T-helper 2 cell treated with Interferon-gamma antibody and Interleukin-4, amounts not matched to agents 5 μg/mL and 100 μg/mL, for 36 hours (primary cell): Measurements from ENCODE around the gene NCOR2.

Experiments
- DNase-seq: peaks from one replicate; pipeline ENCODE4 v3.0.0; 2021; ENCODE audit warnings: low spot score
- H3K27ac Mint-ChIP-seq: one replicate; pipeline ENCODE4 v1.8.0; 2021; ENCODE audit warnings: mild to moderate bottlenecking, mixed read lengths
- H3K27me3 Mint-ChIP-seq: one replicate; pipeline ENCODE4 v1.8.0; 2021; ENCODE audit warnings: low read depth, mixed read lengths
- H3K36me3 Mint-ChIP-seq: one replicate; pipeline ENCODE4 v1.8.0; 2021; ENCODE audit warnings: low read depth, mixed read lengths
- H3K4me1 Mint-ChIP-seq: one replicate; pipeline ENCODE4 v1.8.0; 2021; ENCODE audit warnings: low read depth, mixed read lengths
- H3K4me3 Mint-ChIP-seq: one replicate; pipeline ENCODE4 v1.8.0; 2022; ENCODE audit warnings: mild to moderate bottlenecking, moderate library complexity, mixed read lengths
- H3K9me3 Mint-ChIP-seq: one replicate; pipeline ENCODE4 v1.8.0; 2021; ENCODE audit warnings: mixed read lengths

NCOR2 gene

DNA sequence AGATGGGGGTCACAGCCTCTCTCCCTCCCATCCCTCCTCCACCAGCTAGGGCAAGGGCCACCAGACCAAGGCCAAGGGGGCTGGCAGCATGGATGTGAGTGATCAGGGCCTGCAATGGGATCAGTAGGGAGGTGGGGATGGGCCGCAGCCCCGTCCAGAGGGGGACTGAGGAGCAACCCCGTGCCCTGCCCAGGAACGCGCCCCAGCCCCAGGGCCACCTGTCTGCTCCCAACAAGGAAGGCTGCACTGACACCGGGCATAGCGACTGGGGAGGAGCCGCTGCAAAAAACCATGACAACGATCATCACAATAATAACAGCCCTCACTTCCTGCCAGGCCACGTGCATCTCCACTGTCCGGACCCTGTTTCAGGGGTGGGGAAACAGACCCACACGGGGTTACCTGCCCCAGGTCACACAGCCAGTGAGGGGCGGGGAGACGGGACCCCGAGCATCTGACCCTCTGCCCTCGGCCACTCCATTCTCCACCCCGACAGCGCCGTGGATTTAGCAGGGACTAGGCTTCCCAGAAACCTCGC, 24.3 kb downstream of the NCOR2 start:
- H3K9me3 Mint-ChIP-seq, result no peaks in the 10 kb centered on the region
- no peaks in the 10 kb centered on the region for H3K27me3 Mint-ChIP-seq
- no peak for DNase-seq
- peaks cover 26% of the 10 kb centered on the region for H3K4me1 Mint-ChIP-seq
- H3K4me3 Mint-ChIP-seq, result no peak overlapping the region
- H3K36me3 Mint-ChIP-seq, result no peaks in the 10 kb centered on the region
- no peak overlapping the region for H3K27ac Mint-ChIP-seq

DNA sequence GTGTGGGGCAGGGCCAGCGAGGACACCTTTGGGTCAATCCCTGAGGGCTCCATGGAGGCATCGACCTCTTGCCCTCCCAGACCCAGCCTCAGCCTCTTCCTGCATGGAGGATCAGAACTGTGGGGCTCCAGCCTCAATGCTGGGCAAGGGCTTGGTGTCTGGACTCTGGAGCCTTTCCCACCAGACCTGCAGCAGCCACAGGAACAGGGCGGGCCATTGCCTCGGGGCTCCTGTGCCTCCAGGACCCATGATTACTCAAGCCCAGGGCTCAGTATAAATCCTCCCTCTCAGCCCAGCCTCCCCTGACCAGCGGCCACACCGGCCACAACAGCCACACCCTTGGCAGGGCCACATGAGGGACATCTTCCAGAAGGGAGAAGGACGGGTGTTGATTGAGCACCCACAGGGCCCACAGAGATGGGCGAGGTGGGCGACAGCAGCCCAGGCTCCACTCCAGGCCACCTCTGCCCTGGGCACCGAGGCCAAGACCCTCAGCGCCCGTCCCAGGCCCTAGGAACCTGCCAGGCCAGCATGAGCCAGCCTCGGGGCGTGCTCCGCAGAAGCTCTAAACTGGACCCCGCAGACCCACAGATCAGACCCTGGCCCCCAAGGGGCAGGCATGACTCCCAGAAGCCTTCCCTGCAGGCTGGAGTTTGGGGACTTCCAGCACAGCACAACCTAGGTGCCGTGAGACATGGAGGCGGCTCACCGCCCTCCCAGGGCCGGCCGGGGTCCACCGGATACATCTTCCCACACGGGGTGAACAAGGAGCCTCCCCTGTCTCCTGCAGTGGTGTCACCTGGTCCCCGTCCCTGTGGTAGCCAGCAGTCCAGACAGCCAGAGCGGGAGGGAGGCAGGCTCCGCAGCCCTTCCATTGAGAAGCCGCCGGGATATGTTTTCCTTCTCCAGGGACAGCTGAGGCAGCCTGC, 25.1 kb downstream of the NCOR2 start:
- no peak for DNase-seq
- Mint-ChIP-seq H3K4me3 (no peak overlapping the region), H3K9me3 (no peaks in the 10 kb centered on the region), H3K27me3 (no peaks in the 10 kb centered on the region), H3K36me3 (no peaks in the 10 kb centered on the region), H3K4me1 (peaks cover 24% of the 10 kb centered on the region), H3K27ac (no peak overlapping the region)

DNA sequence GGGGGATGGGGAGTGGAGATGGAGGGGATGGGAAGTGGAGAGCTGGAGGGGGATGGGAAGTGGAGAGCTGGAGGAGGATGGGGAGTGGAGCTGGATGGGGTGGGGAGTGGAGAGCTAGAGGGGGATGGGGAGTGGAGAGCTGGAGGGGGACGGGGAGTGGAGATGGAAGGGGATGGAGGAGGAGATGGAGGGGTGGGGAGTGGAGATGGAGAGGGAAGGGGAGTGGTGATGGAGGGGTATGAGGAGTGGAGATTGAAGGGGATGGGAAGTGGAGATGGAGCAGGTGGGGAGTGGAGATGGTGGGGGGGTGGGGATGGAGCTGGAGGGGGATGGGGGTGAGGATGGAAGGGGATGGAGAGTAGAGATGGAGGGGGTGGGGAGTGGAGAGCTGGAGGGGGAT, 26.1 kb downstream of the NCOR2 start:
- DNase-seq, result no peak
- H3K4me3 Mint-ChIP-seq, result no peak overlapping the region
- no peaks in the 10 kb centered on the region for H3K9me3 Mint-ChIP-seq
- no peaks in the 10 kb centered on the region for H3K27me3 Mint-ChIP-seq
- H3K4me1 Mint-ChIP-seq, result peaks cover 21% of the 10 kb centered on the region
- H3K27ac Mint-ChIP-seq, result no peak overlapping the region
- H3K36me3 Mint-ChIP-seq, result no peaks in the 10 kb centered on the region

DNA sequence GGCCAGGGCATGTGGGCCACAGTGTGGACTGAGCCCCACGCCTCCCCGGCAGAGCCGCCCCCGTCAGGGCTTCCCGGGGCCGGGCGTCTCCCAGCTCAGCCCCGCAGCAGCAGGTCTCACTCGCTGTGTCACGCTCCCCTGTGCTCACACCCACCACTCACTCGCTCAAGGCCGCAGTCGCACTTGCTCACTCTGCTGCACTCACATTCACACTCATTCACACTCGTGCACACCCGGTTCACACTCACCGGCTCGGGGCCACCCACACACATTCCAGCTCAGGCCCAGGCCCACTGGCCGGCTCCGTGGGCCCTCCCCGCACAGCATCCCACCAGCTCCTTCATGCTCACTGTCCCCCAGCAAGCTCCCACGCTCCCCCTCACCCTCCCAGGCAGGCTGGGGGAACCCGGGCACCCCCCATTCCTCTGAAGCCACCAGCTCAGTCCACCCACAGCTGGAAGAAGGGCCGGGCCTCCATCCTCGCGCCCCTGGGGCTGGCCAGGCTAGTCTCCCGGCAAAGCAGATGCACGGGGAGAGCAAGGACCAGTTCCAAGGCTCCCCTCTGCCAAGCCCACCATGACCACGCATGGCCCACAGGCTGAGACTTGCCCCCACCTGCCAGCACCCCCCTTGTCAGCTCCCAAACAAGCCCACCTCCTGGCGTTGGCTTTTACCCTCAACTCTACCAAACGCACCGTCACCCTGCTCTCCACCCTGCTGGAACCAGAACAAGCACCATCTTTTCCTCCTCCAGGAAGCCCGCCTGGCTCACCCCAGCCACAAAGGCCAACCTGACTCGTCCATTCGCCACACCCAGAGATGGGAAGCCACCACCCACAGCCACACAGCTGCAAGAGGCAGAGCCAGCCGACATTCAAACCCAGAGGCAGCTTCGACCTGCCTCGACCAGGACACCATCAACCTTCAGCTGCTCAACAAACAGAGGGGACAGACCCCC, 28.0 kb downstream of the NCOR2 start:
- Mint-ChIP-seq H3K4me3 (no peak overlapping the region), H3K27ac (peak overlapping the region; percentile 31), H3K36me3 (no peaks in the 10 kb centered on the region), H3K4me1 (peaks cover 9% of the 10 kb centered on the region), H3K27me3 (no peaks in the 10 kb centered on the region), H3K9me3 (no peaks in the 10 kb centered on the region)
- no peak for DNase-seq

DNA sequence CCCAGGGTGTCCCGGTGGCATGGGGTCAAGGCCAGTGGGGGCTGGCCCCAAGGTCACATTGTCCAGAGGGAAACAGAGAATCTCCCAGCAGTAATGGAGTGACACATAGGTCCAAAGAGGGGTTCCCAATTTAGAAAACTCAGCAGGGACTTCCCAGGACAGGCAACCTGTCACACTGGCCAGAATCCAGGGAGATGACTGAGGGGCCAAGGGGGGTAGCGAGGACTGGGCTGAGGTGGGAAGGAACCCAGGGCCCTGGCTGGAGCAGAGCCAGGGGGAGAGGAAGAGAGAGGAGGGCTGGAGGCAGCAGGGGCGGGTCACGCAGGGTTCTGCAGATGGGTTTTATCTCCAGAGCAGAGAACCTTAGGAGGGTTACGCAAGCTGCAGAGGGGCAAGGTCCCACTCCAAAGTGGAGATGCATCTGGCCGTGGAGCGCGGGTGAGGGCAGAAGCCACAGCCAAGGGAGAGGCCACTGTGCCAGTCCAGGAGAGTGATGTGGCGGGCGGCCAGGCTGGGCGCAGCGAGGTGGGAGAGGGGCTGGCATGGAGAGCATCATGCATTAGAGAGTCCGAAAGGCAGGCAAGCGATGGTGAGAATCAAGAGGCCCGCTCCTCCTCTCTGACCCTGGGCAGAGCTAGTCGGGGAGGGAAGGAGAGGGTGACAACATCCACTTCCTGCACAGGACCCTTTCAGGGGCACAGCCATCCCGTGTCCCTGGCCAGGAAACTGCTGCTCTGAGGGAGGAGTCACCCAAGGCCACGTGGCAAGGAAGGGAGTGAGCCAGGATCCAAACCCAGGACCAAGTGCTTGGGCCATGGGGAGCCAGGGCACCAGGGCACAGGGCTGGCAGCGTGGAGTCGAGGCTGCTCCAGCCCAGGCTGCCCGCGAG, 29.0 kb downstream of the NCOR2 start:
- Mint-ChIP-seq H3K36me3 (no peaks in the 10 kb centered on the region), H3K4me1 (peaks cover 9% of the 10 kb centered on the region), H3K27ac (peak overlapping the region; percentile 3), H3K27me3 (no peaks in the 10 kb centered on the region), H3K9me3 (no peaks in the 10 kb centered on the region), H3K4me3 (no peak overlapping the region)
- DNase-seq, result no peak

DNA sequence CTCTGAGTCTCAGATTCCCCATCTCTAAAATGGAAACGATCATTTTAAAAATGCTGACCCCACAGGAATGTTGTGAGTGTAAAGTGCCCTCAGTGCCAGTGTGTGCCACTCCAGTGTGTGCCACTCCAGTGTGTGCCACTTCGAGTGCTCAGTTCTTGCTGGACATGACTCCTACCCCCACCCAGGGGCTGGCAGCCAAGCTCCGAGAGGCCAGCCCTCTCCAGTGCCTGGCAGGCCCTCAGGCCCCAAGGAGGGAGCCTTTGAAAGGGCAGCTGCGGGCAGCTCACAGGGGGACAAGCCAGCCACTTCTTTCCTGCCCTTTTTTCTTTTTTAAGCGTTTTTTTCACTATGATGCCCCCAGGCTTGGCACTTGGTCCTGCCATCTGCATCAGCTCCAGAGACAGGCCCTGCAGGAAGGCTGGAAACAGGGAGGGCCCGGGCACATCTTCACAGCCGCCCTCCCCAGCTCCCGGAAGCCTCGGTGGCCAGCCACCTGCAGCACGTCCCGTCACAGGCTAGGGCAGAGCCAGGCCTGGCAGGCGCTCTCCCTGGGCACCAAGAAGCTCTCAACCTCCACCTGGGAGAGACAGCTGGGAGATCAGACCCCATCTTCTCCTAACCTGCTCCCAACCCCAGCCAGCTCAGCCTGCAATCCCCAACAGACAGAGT, 29.8 kb downstream of the NCOR2 start:
- Mint-ChIP-seq H3K27me3 (no peaks in the 10 kb centered on the region), H3K27ac (no peak overlapping the region), H3K36me3 (no peaks in the 10 kb centered on the region), H3K9me3 (no peaks in the 10 kb centered on the region), H3K4me1 (peaks cover 9% of the 10 kb centered on the region), H3K4me3 (no peak overlapping the region)
- no peak for DNase-seq

DNA sequence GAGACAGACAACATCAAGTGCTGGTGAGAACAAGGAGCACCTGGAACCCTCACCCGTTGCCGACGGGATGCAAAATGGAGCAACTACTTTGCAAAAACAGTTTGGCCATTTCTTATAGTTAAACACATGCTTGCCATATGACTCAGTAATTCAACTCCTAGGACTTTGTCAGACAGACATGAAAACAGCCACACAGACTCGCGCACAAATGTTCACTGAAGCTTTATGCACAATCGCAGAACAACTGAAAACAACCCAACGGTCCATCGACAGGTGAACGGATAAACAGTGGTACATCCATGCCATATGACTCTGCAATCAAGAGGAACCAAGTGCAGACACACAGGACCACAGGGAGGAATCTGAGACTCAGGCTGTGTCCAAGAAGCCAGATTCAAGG, 30.8 kb downstream of the NCOR2 start:
- Mint-ChIP-seq H3K4me3 (no peak overlapping the region), H3K27me3 (no peaks in the 10 kb centered on the region), H3K9me3 (no peaks in the 10 kb centered on the region), H3K27ac (no peak overlapping the region), H3K36me3 (no peaks in the 10 kb centered on the region), H3K4me1 (peaks cover 9% of the 10 kb centered on the region)
- DNase-seq, result no peak

DNA sequence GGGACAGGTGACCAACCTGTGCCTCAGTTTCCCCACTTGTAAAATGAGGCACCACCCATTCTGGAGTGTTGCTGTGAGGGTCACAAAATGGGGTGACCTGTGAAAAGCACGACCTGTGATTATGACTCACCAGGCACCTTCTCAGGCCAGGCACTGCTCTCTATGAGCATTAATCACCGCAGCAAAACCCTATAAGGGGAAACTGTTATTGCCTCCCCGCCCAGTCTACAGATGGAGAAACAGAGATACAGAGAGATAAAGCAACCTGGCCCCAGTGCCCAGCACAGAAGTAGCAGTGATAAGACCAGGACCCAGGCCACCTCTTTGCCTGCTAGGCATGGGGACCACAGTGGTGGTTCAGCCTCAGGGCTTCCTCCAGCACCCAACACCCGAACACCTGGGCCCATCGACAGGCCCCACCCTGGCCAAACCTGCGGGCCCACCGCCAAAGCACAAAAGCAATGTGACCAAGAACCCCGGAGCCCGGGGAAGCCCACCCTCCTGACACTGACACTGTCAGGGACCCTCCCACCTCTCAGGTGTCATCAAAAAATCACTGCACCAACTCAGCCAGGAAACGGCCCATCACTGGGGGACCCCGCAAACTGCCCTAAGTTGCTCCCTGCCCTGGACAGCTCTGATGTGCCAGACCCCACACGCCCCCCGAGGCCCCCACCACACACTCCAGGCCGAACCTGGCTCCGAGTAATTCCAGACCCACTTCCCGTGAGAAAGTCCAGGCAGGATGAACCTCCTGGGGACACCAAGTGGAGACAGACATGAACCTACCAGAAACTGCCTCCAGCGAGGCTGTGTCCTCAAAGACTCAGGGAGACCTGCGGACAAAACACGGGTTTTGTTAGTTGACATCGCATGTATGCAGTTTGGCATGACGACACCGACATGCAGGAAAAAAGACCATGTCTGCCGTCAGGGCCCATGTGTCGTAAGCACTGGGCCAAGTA, 32.4 kb downstream of the NCOR2 start:
- H3K36me3 Mint-ChIP-seq, result no peaks in the 10 kb centered on the region
- no peaks in the 10 kb centered on the region for H3K9me3 Mint-ChIP-seq
- H3K27ac Mint-ChIP-seq, result no peak overlapping the region
- no peak overlapping the region for H3K4me3 Mint-ChIP-seq
- peaks cover 9% of the 10 kb centered on the region for H3K4me1 Mint-ChIP-seq
- no peak for DNase-seq
- no peaks in the 10 kb centered on the region for H3K27me3 Mint-ChIP-seq

DNA sequence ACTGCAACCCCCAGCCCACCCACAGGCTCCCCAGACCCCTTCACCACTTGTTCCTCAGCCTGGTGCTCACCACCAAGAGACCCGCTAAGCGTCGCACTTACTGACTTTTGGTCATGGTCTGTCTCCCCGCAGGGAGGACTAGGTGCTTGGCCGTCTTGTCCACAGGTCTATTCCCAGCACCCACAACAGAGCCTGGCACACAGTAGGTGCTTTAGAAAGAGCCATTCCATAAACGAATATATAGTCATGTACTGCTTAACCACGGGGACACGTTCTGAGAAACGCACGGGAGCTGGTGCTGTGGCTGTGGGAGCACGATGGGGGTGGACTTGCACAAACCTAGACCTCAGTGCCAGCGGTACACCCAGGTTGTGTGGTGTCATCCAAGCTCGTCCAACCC, 34.0 kb downstream of the NCOR2 start:
- Mint-ChIP-seq H3K27ac (no peak overlapping the region), H3K4me3 (no peak overlapping the region), H3K27me3 (no peaks in the 10 kb centered on the region), H3K9me3 (no peaks in the 10 kb centered on the region), H3K4me1 (peaks cover 4% of the 10 kb centered on the region), H3K36me3 (no peaks in the 10 kb centered on the region)
- DNase-seq, result no peak

DNA sequence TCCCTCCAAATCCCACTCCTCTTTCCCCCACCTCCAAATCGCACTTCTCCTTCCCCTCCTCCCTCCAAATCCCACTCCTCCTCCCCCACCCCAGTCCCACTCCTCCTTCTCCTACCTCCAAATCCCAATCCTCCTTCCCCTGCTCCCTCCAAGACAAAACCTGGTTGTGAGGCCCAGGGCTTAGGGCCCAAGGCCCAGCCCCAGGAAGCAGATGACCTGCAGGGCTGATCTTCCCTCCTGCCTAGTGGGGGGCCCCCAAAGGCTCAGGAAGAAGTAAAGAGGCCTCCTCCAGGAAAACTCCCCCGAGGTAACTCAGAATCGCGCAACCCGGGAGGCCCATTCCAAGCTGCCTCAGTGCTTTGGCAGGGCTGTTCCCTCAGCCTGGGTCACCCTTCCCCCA, 34.4 kb downstream of the NCOR2 start:
- no peaks in the 10 kb centered on the region for H3K27me3 Mint-ChIP-seq
- H3K4me3 Mint-ChIP-seq, result no peak overlapping the region
- no peaks in the 10 kb centered on the region for H3K36me3 Mint-ChIP-seq
- no peak for DNase-seq
- no peaks in the 10 kb centered on the region for H3K9me3 Mint-ChIP-seq
- H3K27ac Mint-ChIP-seq, result no peak overlapping the region
- H3K4me1 Mint-ChIP-seq, result peaks cover 3% of the 10 kb centered on the region

DNA sequence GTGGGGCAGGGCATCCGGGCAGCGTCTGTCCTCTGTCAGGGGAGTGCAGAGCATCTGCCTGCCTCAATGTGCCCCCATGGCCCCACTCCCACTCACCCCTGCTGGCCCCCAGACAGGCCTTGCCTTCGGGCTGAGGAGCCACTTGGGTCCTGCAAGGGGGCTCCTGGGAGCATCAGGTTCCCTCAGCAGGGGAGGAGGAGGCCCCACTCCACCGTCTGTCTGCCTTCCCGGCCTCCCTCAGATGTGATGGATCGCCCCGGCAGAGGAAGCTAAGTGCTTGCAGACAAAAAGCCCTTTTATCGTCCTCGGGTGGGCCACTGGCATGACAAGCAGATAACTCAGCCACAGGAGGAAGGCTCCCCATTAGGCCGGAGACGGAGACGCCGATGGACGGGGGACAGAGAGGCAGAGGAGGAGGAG, 35.1 kb downstream of the NCOR2 start:
- no peaks in the 10 kb centered on the region for H3K9me3 Mint-ChIP-seq
- peaks cover 3% of the 10 kb centered on the region for H3K4me1 Mint-ChIP-seq
- H3K27ac Mint-ChIP-seq, result no peak overlapping the region

DNA sequence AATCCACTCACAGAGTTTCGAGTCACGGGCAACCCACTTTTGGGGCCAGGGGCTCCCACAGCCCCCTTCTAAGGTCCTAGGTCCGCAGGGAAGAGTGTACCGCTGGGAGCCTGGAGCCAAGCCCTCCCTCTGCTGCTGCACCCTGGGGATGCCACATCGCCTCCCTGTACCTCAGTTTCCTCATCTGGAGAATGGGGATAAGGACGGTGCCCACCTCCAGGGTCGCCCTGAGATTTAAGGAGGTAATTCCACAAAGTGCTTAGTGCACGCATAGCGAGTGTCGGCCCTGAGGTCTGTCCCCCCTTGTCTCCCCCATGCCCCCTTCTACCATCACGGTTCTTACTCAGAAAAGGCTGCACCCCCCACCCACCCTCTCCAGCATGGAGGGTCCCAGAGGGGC, 35.5 kb downstream of the NCOR2 start:
- no peaks in the 10 kb centered on the region for H3K9me3 Mint-ChIP-seq
- peaks cover 3% of the 10 kb centered on the region for H3K4me1 Mint-ChIP-seq
- H3K27ac Mint-ChIP-seq, result no peak overlapping the region
- H3K4me3 Mint-ChIP-seq, result no peak overlapping the region
- no peaks in the 10 kb centered on the region for H3K36me3 Mint-ChIP-seq
- H3K27me3 Mint-ChIP-seq, result no peaks in the 10 kb centered on the region
- DNase-seq, result no peak

More for the DNA sequence above, 35.1 kb downstream of the NCOR2 start:
- no peak overlapping the region for H3K4me3 Mint-ChIP-seq
- no peaks in the 10 kb centered on the region for H3K27me3 Mint-ChIP-seq
- no peak for DNase-seq
- H3K36me3 Mint-ChIP-seq, result no peaks in the 10 kb centered on the region
